HEK293 (cell line): ENCODE results near the gene HECTD2.

Experiments
- HOXD13 ChIP-seq: sonication (generic); formaldehyde crosslinking; IDR thresholded peaks from 2 replicates; pipeline ENCODE4 v1.8.0; 2022; ENCODE audit warnings: missing genetic modification reagents, borderline replicate concordance
- INSM2 ChIP-seq: fragments of 450-650 bp; formaldehyde crosslinking; IDR thresholded peaks from 2 replicates; pipeline ENCODE4 v1.5.1; 2016; ENCODE audit warnings: missing biosample characterization, missing genetic modification characterization
- PRDM1 ChIP-seq: fragments of 450-650 bp; formaldehyde crosslinking; IDR thresholded peaks from 2 replicates; pipeline ENCODE4; 2016; ENCODE audit warnings: missing biosample characterization, missing genetic modification characterization
- PRDM6 ChIP-seq: fragments of 450-650 bp; formaldehyde crosslinking; IDR thresholded peaks from 2 replicates; pipeline ENCODE4 v1.5.1; 2017; ENCODE audit warnings: missing biosample characterization, missing genetic modification characterization
- ZBTB10 ChIP-seq: fragments of 450-650 bp; formaldehyde crosslinking; IDR thresholded peaks from 2 replicates; pipeline ENCODE4 v1.5.1; 2016; ENCODE audit warnings: missing biosample characterization, missing genetic modification characterization
- ZBTB48 ChIP-seq: fragments of 450-650 bp; formaldehyde crosslinking; IDR thresholded peaks from 2 replicates; pipeline ENCODE4 v1.5.1; 2016; ENCODE audit warnings: missing biosample characterization, missing genetic modification characterization
- ZBTB49 ChIP-seq: fragments of 450-650 bp; formaldehyde crosslinking; IDR thresholded peaks from 2 replicates; pipeline ENCODE4 v1.5.1; 2016; ENCODE audit warnings: missing biosample characterization, missing genetic modification characterization, low read depth
- ZBTB8A ChIP-seq: fragments of 450-650 bp; formaldehyde crosslinking; IDR thresholded peaks from 2 replicates; pipeline ENCODE4 v1.5.1; 2016; ENCODE audit warnings: missing biosample characterization, missing genetic modification characterization
- ZIC2 ChIP-seq: fragments of 450-650 bp; formaldehyde crosslinking; IDR thresholded peaks from 2 replicates; pipeline ENCODE4 v1.5.1; 2016; ENCODE audit warnings: missing biosample characterization, missing genetic modification characterization
- ZNF121 ChIP-seq: fragments of 450-650 bp; formaldehyde crosslinking; IDR thresholded peaks from 2 replicates; pipeline ENCODE4 v1.5.1; 2016; ENCODE audit warnings: missing biosample characterization, missing genetic modification characterization
- ZNF155 ChIP-seq: fragments of 450-650 bp; formaldehyde crosslinking; IDR thresholded peaks from 2 replicates; pipeline ENCODE4 v1.5.1; 2016; ENCODE audit warnings: missing biosample characterization, missing genetic modification characterization
- ZNF175 ChIP-seq: fragments of 450-650 bp; formaldehyde crosslinking; IDR thresholded peaks from 2 replicates; pipeline ENCODE4 v1.5.1; 2016; ENCODE audit warnings: missing biosample characterization, missing genetic modification characterization
- ZNF19 ChIP-seq: fragments of 450-650 bp; formaldehyde crosslinking; IDR thresholded peaks from 2 replicates; pipeline ENCODE4; 2016; ENCODE audit warnings: missing biosample characterization, missing genetic modification characterization, low read depth
- ZNF324 ChIP-seq: fragments of 450-650 bp; formaldehyde crosslinking; IDR thresholded peaks from 2 replicates; pipeline ENCODE4 v1.5.1; 2016; ENCODE audit warnings: missing biosample characterization, missing genetic modification characterization
- ZNF362 ChIP-seq: fragments of 450-650 bp; formaldehyde crosslinking; IDR thresholded peaks from 2 replicates; pipeline ENCODE4 v1.5.1; 2016; ENCODE audit warnings: missing biosample characterization, missing genetic modification characterization
- ZNF423 ChIP-seq: fragments of 450-650 bp; formaldehyde crosslinking; IDR thresholded peaks from 2 replicates; pipeline ENCODE4 v1.5.1; 2016; ENCODE audit warnings: missing biosample characterization, missing genetic modification characterization
- ZNF510 ChIP-seq: fragments of 450-650 bp; formaldehyde crosslinking; IDR thresholded peaks from 2 replicates; pipeline ENCODE4 v1.5.1; 2018; ENCODE audit warnings: mild to moderate bottlenecking, missing genetic modification characterization, missing biosample characterization; ENCODE audit not compliant: insufficient replicate concordance
- ZNF658 ChIP-seq: fragments of 450-650 bp; formaldehyde crosslinking; IDR thresholded peaks from 2 replicates; pipeline ENCODE4; 2016; ENCODE audit warnings: missing biosample characterization, missing genetic modification characterization
- ZNF76 ChIP-seq: fragments of 450-650 bp; formaldehyde crosslinking; IDR thresholded peaks from 2 replicates; pipeline ENCODE4; 2016; ENCODE audit warnings: low read depth, missing biosample characterization, missing genetic modification characterization, borderline replicate concordance
- ZNF830 ChIP-seq: fragments of 450-650 bp; IDR thresholded peaks from 2 replicates; pipeline ENCODE4 v1.5.0; 2018; ENCODE audit warnings: missing biosample characterization, missing genetic modification characterization, low read depth, mild to moderate bottlenecking, moderate library complexity
- ZSCAN23 ChIP-seq: fragments of 450-650 bp; formaldehyde crosslinking; IDR thresholded peaks from 2 replicates; pipeline ENCODE4 v1.5.1; 2016; ENCODE audit warnings: missing biosample characterization, missing genetic modification characterization
- ZSCAN30 ChIP-seq: fragments of 450-650 bp; IDR thresholded peaks from 2 replicates; pipeline ENCODE4 v1.5.1; 2018; ENCODE audit warnings: missing biosample characterization, mild to moderate bottlenecking, missing genetic modification characterization, moderate library complexity

The HECTD2 gene

GRCh38 chr10:91381257-91381891 is 28.8 kb upstream of the HECTD2 start (continued):
- TF ChIP-seq PRDM6 (tag by site-specific recombination) (no peak), HOXD13 (no peak), ZBTB8A (tag by site-specific recombination) (no peak), ZNF155 (no peak), ZNF76 (tag by site-specific recombination) (no peak), ZNF324 (tag by site-specific recombination) (no peak), ZSCAN30 (tag by site-specific recombination) (no peak), ZNF830 (tag by site-specific recombination) (no peak), ZSCAN23 (no peak), ZNF423 (peak; percentile 46; the same call in 1 of the 2 replicates), ZBTB49 (tag by site-specific recombination) (no peak), ZIC2 (tag by site-specific recombination) (peak; percentile 86), ZNF19 (tag by site-specific recombination) (no peak), ZNF658 (no peak), PRDM1 (tag by site-specific recombination) (no peak), ZBTB10 (no peak), ZNF362 (tag by site-specific recombination) (no peak), ZBTB48 (no peak), ZNF121 (tag by site-specific recombination) (no peak), ZNF510 (no peak), INSM2 (tag by site-specific recombination) (no peak), ZNF175 (no peak)
